HG03139 (cell line): ENCODE measurements around the gene LKAAEAR1.

Experiments used
- ATAC-seq: cut with Tn5 transposase; IDR thresholded peaks from one replicate; pipeline ENCODE4 v1.9.1; 2021; ENCODE audit not compliant: unreplicated experiment

Gene LKAAEAR1

GRCh38 chr20:64039293-64040160, 44.7 kb downstream of the LKAAEAR1 start:
- ATAC-seq, result no peak

GRCh38 chr20:64038565-64039292, 45.5 kb downstream of the LKAAEAR1 start:
- peak; percentile 36 for ATAC-seq

- peak; percentile 22 for ATAC-seq
Observed at GRCh38 chr20:64038224-64038564, 46.0 kb downstream of the LKAAEAR1 start.

- no peak for ATAC-seq
Observed at GRCh38 chr20:64037498-64038213, 46.5 kb downstream of the LKAAEAR1 start.

- no peak for ATAC-seq
Observed at GRCh38 chr20:64037199-64037497, 47.0 kb downstream of the LKAAEAR1 start.

GRCh38 chr20:64036346-64037198, 47.6 kb downstream of the LKAAEAR1 start:
- no peak for ATAC-seq

GRCh38 chr20:64035933-64036345, 48.3 kb downstream of the LKAAEAR1 start, which contains the start of gene C20orf204:
Gene C20orf204, plus strand, starts transcription at chr20:64036182. Its CDS starts 142 bp downstream, at chr20:64036324.
- no peak for ATAC-seq

GRCh38 chr20:64035066-64035932, 48.9 kb downstream of the LKAAEAR1 start:
- ATAC-seq, result no peak

GRCh38 chr20:64033981-64034493, 50.2 kb downstream of the LKAAEAR1 start:
- ATAC-seq, result no peak
